K562 (cell line): ENCODE results near the gene STUB1. TPM values are rescaled to one million over a fixed set of nuclear protein-coding genes. Genes with fewer than 3 reads are reported as not detected.

Experiments
- CCNT2 ChIP-seq: IDR thresholded peaks from 2 replicates; pipeline ENCODE4 v1.6.1; 2011; ENCODE audit warnings: borderline replicate concordance, low read depth, mild to moderate bottlenecking, moderate library complexity, mixed read lengths, low read length; ENCODE audit not compliant: insufficient read length; ENCODE audit errors: extremely low read depth
- CTCFL ChIP-seq: IDR thresholded peaks from 2 replicates; pipeline ENCODE4 v1.6.1; 2011; ENCODE audit warnings: borderline replicate concordance, low read depth, mild to moderate bottlenecking, moderate library complexity, low read length; ENCODE audit not compliant: insufficient read depth, poor library complexity, severe bottlenecking
- ESRRA ChIP-seq: fragments of 450-650 bp; IDR thresholded peaks from 2 replicates; pipeline ENCODE4 v1.6.1; 2014; ENCODE audit warnings: low read depth, mild to moderate bottlenecking, moderate library complexity, borderline replicate concordance
- ESRRB ChIP-seq: fragments of 250-450 bp; sonication (Bioruptor Pico); IDR thresholded peaks from 2 replicates; pipeline ENCODE4 v1.5.0; 2020; ENCODE audit warnings: mild to moderate bottlenecking, moderate library complexity, borderline replicate concordance
- KDM1A ChIP-seq, 2 experiments: fragments of 450-650 bp; IDR thresholded peaks; 2 replicates each; pipeline ENCODE4 v1.6.1; 2016; ENCODE audit warnings: mild to moderate bottlenecking in 2 of 2
- L3MBTL2 ChIP-seq: fragments of 450-650 bp; IDR thresholded peaks from 2 replicates; pipeline ENCODE4 v1.6.1; 2016; ENCODE audit warnings: mild to moderate bottlenecking, moderate library complexity
- MGA ChIP-seq: fragments of 450-650 bp; IDR thresholded peaks from 2 replicates; pipeline ENCODE4 v1.6.1; 2016; ENCODE audit warnings: mild to moderate bottlenecking, moderate library complexity
- NELFE ChIP-seq: IDR thresholded peaks from 2 replicates; pipeline ENCODE4 v1.6.1; 2011; ENCODE audit warnings: mild to moderate bottlenecking; ENCODE audit not compliant: insufficient read depth, insufficient read length
- PCBP2 ChIP-seq: fragments of 200-400 bp; formaldehyde crosslinking; IDR thresholded peaks from 2 replicates; pipeline ENCODE4 v1.6.1; 2018; ENCODE audit warnings: low read length, low read depth, mild to moderate bottlenecking, moderate library complexity; ENCODE audit not compliant: poor library complexity, severe bottlenecking
- SIN3B ChIP-seq: fragments of 450-650 bp; IDR thresholded peaks from 2 replicates; pipeline ENCODE4 v1.6.1; 2017; ENCODE audit warnings: low read depth, mild to moderate bottlenecking, moderate library complexity
- SNAPC5 ChIP-seq: fragments of 250-450 bp; sonication (Bioruptor Pico); IDR thresholded peaks from 2 replicates; pipeline ENCODE4 v1.8.0; 2021; ENCODE audit warnings: moderate library complexity, mild to moderate bottlenecking, inconsistent platforms
- SOX6 ChIP-seq: fragments of 450-650 bp; IDR thresholded peaks from 2 replicates; pipeline ENCODE4 v1.6.1; 2014; ENCODE audit warnings: mild to moderate bottlenecking
- TRIM28 ChIP-seq: fragments of 450-650 bp; IDR thresholded peaks from 2 replicates; pipeline ENCODE4 v1.6.1; 2017
- ZNF124 ChIP-seq: sonication (generic); formaldehyde crosslinking; IDR thresholded peaks from 2 replicates; pipeline ENCODE4 v1.8.1; 2022; ENCODE audit warnings: missing genetic modification reagents
- ZNF3 ChIP-seq: fragments of 250-450 bp; sonication (Bioruptor Pico); IDR thresholded peaks from 2 replicates; pipeline ENCODE4 v1.5.0; 2021; ENCODE audit warnings: mild to moderate bottlenecking, moderate library complexity
- polyA plus RNA-seq, 8 experiments: library from polyadenylated mRNA; depleted of rRNA in 4 of 8; stranded (reverse) in 5 of 8; unstranded in 3 of 8; fragments of >200 nt; fragmentation: Nextera tagmentation in 2 of 8; fragmentation: Illumina TruSeq in 1 of 8; extraction: Ambion mirVana in 2 of 8; extraction: Trizol in 1 of 8; gene quantifications; 2 replicates each; pipeline versions ENCODE4 v1.2.1 to v1.2.3, GENCODE V29; 2011 to 2014; ENCODE audit warnings: inconsistent platforms in 1 of 8, missing spikeins in 1 of 8
- total RNA-seq, 7 experiments: library from RNA; depleted of rRNA in 6 of 7; stranded (reverse); fragments of >200 nt in 6 of 7; fragmentation: Illumina TruSeq in 2 of 7; extraction: Trizol in 2 of 7; gene quantifications; 2 replicates each; pipeline versions ENCODE4 v1.2.1 to v1.2.3, GENCODE V29; 2011 to 2021; ENCODE audit warnings: low replicate concordance in 1 of 7

STUB1 gene
- total and polyA plus RNA-seq, 9 of the 15 experiments (the other 6 are each of a cell fraction or from before 2014, with no cell fraction given): 10.6 to 251 (median 152) TPM

- TF ChIP-seq SNAPC5 (no peak), ZNF3 (no peak), TRIM28 (no peak), NELFE (no peak), ESRRA (peak; percentile 70), PCBP2 (no peak), L3MBTL2 (peak; percentile 98), KDM1A (IDR thresholded peaks at IDR 0.05) (no peak), MGA (peak; percentile 97), CCNT2 (peak; percentile 12), CTCFL (no peak), ZNF124 (CRISPR knock-in tag) (no peak), SOX6 (no peak), SIN3B (peak; percentile 30; the same call in 1 of the 2 replicates), ESRRB (CRISPR knock-in tag) (no peak)
These were observed 15.3 kb downstream of the STUB1 start (continued) for GRCh38 chr16:695355-696089.
